ENCODE measurements around the gene PRDM12. TPM values are rescaled to one million over a fixed set of nuclear protein-coding genes. Genes with fewer than 3 reads are reported as not detected.
"Not testable (repeated sequence)": the region's sequence is repeated elsewhere in the genome, so short reads cannot be mapped to it uniquely, and the experiment has no call there.

The PRDM12 gene
- total RNA-seq, 4 donors from 2014 or later: not detected

DNA sequence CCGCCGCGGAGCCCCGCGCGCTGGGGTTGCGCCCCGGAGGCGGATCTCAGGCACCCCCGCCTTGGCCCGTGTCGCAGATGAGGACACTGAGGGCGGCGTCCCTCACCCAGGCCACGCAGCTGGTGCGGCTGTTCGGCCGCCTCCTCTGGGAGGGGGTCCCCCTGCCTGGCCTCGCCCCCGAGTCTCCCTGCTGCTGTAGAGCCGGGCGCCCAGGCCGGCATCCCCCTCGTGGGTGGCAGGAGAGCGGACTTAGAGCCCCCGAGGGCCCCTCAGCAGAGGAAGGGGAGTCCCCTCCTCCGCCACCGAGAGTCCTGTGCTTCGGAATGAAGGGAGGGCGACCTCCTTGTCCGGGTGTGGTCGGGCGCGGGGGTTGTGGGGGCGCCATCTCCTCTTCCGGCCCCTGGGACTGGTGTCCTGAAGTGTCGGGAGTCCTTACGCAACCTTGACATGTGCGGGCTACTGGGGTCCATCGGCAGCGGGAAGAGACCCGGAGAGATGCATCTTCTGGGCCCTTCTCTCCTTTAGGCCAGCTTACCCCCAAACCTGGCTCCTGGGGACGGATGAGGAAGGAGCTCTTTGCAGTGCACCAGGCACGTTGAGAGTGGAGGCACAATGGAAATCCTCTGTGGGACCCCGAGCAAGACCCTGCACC is 17.5 kb downstream of the PRDM12 start:
- no peaks in the 10 kb centered on the region for H3K36me3 ChIP-seq
- H3K4me3 ChIP-seq: peak overlapping the region; percentile 65 to 88 (median 66)
- peaks cover 6 to 8% of the 10 kb centered on the region in 2 donors for H3K4me1 ChIP-seq
- intact Hi-C loops (cut with DNase I; ENCODE audit: low total_unique reads): loop anchor here (1.0 to 2.0 kb wide), 3 partner anchors 31 to 221 kb away; partner anchors contain the start of gene FUBP3
- in situ Hi-C loops (cut with MboI; ENCODE audit: low sequenced_read_pairs in 4 of 4): no loop called here
- TF ChIP-seq, protein P1, sequence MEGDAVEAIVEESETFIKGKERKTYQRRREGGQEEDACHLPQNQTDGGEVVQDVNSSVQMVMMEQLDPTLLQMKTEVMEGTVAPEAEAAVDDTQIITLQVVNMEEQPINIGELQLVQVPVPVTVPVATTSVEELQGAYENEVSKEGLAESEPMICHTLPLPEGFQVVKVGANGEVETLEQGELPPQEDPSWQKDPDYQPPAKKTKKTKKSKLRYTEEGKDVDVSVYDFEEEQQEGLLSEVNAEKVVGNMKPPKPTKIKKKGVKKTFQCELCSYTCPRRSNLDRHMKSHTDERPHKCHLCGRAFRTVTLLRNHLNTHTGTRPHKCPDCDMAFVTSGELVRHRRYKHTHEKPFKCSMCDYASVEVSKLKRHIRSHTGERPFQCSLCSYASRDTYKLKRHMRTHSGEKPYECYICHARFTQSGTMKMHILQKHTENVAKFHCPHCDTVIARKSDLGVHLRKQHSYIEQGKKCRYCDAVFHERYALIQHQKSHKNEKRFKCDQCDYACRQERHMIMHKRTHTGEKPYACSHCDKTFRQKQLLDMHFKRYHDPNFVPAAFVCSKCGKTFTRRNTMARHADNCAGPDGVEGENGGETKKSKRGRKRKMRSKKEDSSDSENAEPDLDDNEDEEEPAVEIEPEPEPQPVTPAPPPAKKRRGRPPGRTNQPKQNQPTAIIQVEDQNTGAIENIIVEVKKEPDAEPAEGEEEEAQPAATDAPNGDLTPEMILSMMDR (IDR thresholded peaks at IDR 0.05 in 4 of 5, conservative IDR thresholded peaks at IDR 0.05 in 1 of 5): no peak
- TF ChIP-seq POLR2A (IDR thresholded peaks at IDR 0.05): peak in 1 of 2 donors; percentile 10
- no peaks in the 10 kb centered on the region for H3K9me3 ChIP-seq
- H3K27me3 ChIP-seq: no peaks in the 10 kb centered on the region
- ATAC-seq: peak in 1 of 2 donors; percentile 42
- no peak for DNase-seq
- peak overlapping the region in 2 of 4 donors; percentile 57 to 71 for H3K27ac ChIP-seq

DNA sequence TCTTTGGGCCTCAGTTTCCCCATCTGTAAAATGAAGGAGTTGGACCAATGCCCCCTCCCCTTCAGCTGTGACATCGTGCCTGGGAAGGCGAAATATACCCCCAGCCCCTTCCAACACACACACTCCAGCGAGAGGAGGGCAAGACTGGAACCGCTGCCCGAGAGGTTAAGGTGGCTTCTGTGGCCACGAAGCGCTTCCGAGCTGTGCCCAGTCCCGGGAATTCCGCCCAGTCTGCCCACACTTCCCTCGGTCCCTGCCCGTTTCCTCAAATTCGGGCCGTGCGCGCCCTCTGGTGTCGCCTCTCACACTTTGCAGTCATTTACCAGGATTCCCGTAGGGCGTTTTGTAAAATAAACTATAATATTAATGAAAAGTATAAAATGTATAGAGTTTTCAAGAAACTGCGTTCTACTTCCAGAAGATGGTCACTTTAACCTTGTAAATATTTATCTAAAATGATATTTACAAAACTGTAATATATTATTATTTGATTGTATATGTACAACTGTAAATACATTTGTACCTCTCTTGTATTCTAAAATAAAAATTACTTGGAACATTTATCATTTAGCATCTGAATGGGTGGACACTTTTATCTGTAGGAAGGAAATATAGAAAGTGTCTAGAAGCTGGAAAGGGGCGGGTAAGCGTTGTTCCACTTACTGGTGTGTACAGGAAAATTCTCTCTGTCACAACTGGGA is 18.2 kb downstream of the PRDM12 start:
- Histone ChIP-seq H3K36me3 (no peaks in the 10 kb centered on the region), H3K4me3 (peak overlapping the region; percentile 65 to 88 (median 66)), H3K27me3 (no peaks in the 10 kb centered on the region), H3K9me3 (no peaks in the 10 kb centered on the region), H3K27ac (peak overlapping the region in 2 of 4 donors; percentile 57 to 71), H3K4me1 (peaks cover 6 to 8% of the 10 kb centered on the region in 2 donors)
- intact Hi-C loops (cut with DNase I; ENCODE audit: low total_unique reads) (loop anchor here (1.0 kb wide), 2 partner anchors 31 to 221 kb away; no protein-coding TSS in a partner anchor), in situ Hi-C loops (cut with MboI; ENCODE audit: low sequenced_read_pairs in 4 of 4) (no loop called here)
- DNase-seq: peak; percentile 54 to 68
- no peak for TF ChIP-seq POLR2A (IDR thresholded peaks at IDR 0.05)
- TF ChIP-seq, protein P1 (IDR thresholded peaks at IDR 0.05 in 4 of 5, conservative IDR thresholded peaks at IDR 0.05 in 1 of 5): peak; percentile 62 to 90 (median 78)
- peak; percentile 53 to 68 for ATAC-seq

DNA sequence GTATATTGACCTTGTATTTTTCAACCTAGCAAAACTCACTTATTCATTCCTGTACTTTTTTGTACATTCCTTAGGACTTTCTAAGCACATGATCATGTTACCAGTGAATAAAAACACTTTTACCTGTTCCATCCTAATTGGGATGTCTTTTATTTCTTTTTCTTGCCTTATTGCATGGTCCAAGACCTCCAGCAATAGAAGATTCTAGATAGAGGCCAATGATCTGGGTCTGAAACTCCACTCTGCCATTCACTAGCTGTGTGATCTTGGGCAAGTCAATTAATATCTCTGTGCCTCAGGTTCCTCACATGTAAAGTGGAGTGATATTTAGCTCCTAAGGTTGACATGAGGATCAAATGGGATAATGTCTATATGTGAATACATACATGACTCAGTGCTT is 20.7 kb downstream of the PRDM12 start:
- peaks cover 6 to 8% of the 10 kb centered on the region in 2 donors for H3K4me1 ChIP-seq
- H3K4me3 ChIP-seq: no peak overlapping the region
- intact Hi-C loops (cut with DNase I; ENCODE audit: low total_unique reads): no loop called here
- no peak for ATAC-seq
- no peaks in the 10 kb centered on the region for H3K27me3 ChIP-seq
- H3K27ac ChIP-seq: no peak overlapping the region
- TF ChIP-seq, protein P1 (IDR thresholded peaks at IDR 0.05 in 4 of 5, conservative IDR thresholded peaks at IDR 0.05 in 1 of 5): no peak
- TF ChIP-seq POLR2A (IDR thresholded peaks at IDR 0.05): no peak
- H3K36me3 ChIP-seq: no peaks in the 10 kb centered on the region
- H3K9me3 ChIP-seq: no peaks in the 10 kb centered on the region
- no peak for DNase-seq
- in situ Hi-C loops (cut with MboI; ENCODE audit: low sequenced_read_pairs in 4 of 4): loop anchor here in 3 of 4 donors (5.0 kb wide), 2 partner anchors 218 to 228 kb away; no protein-coding TSS in a partner anchor

DNA sequence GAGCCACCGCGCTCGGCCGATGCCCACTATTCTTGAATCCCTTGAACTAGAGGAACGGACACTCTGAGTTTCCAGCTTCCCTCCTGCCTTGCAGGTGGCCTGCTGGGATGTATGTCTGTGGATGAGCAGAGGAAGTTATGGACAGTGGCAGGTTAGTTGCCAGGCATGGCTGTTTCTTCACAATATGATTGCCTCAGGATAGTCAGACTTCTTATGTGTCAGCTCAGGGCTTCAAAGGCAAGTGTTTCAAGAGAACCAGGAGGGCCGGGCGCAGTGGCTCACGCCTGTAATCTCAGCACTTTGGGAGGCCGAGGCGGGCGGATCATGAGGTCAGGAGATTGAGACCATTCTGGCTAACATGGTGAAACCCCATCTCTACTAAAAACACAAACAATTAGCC is 21.6 kb downstream of the PRDM12 start:
- H3K4me1 ChIP-seq; H3K27me3 ChIP-seq; H3K4me3 ChIP-seq; H3K36me3 ChIP-seq; H3K9me3 ChIP-seq; intact Hi-C loops (cut with DNase I; ENCODE audit: low total_unique reads); DNase-seq; H3K27ac ChIP-seq; ATAC-seq: not testable (repeated sequence)
- in situ Hi-C loops (cut with MboI; ENCODE audit: low sequenced_read_pairs in 4 of 4): loop anchor here in 3 of 4 donors (5.0 kb wide), 2 partner anchors 219 to 229 kb away; no protein-coding TSS in a partner anchor

DNA sequence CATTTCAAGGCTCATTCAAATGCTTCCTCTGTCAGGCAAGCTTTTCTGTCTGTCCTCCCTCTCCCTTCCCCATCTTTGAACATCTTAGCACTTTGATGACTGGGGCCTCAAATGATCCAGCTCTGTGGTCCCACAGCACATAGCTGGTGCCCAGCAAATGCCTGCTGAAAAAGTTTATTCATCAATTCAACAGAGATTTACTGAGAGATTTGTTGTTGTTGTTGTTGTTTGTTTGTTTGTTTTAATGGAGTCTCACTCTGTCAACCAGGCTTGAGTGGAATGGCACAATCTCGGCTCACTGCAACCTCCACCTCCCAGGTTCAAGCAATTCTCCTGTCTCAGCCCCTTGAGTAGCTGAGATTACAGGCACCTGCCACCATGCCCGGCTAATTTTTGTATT is 23.2 kb downstream of the PRDM12 start:
- intact Hi-C loops (cut with DNase I; ENCODE audit: low total_unique reads) (no loop called here), in situ Hi-C loops (cut with MboI; ENCODE audit: low sequenced_read_pairs in 4 of 4) (loop anchor here in 3 of 4 donors (5.0 kb wide), 2 partner anchors 220 to 230 kb away; no protein-coding TSS in a partner anchor)
- Histone ChIP-seq H3K4me3 (no peak overlapping the region), H3K4me1 (peaks cover 0 to 3% of the 10 kb centered on the region in 2 donors), H3K27me3 (no peaks in the 10 kb centered on the region), H3K27ac (no peak overlapping the region), H3K36me3 (no peaks in the 10 kb centered on the region), H3K9me3 (no peaks in the 10 kb centered on the region)
- ATAC-seq (no peak), DNase-seq (no peak)
- no peak for TF ChIP-seq POLR2A (IDR thresholded peaks at IDR 0.05)
- TF ChIP-seq, protein P1 (IDR thresholded peaks at IDR 0.05 in 4 of 5, conservative IDR thresholded peaks at IDR 0.05 in 1 of 5): no peak
